Right atrium auricular region (tissue), 2 donors: ENCODE data around the gene HOXA7. TPM values are rescaled to one million over a fixed set of nuclear protein-coding genes. Genes with fewer than 3 reads are reported as not detected.

Experiments used
- DNase-seq: peaks from one replicate; pipeline ENCODE4 v3.0.0-alpha.2; 2019; ENCODE audit warnings: low spot score
- H3K27ac ChIP-seq, 2 donors: fragments of 200-600 bp; sonication (generic); 1 replicate in 1 of 2; 2 replicates in 1 of 2; pipeline ENCODE4 v1.5.1; 2016 to 2019
- H3K27me3 ChIP-seq, 2 donors: fragments of 200-600 bp; sonication (generic); one replicate each; pipeline versions ENCODE4 v1.5.1 to v1.6.0; 2017 to 2019
- H3K36me3 ChIP-seq: fragments of 200-600 bp; sonication (generic); one replicate; pipeline ENCODE4 v1.5.1; 2016
- H3K4me1 ChIP-seq, 2 donors: fragments of 200-600 bp; sonication (generic); one replicate each; pipeline versions ENCODE4 v1.5.1 to v1.6.0; 2017 to 2019
- H3K4me3 ChIP-seq, 2 donors: fragments of 200-600 bp; sonication (generic); 1 replicate in 1 of 2; 2 replicates in 1 of 2; pipeline ENCODE4 v1.5.1; 2017 to 2019; ENCODE audit warnings: mild to moderate bottlenecking in 1 of 2, moderate library complexity in 1 of 2
- H3K9me3 ChIP-seq, 2 donors: fragments of 200-600 bp; sonication (generic); one replicate each; pipeline ENCODE4 v1.5.1; 2019
- total RNA-seq, 2 donors: library from RNA; depleted of rRNA; stranded (reverse); fragments of >200 nt; gene quantifications; one replicate each; pipeline ENCODE4 v1.1.0, GENCODE V29; 2016
- TF ChIP-seq, protein P1 (sequence below), 2 donors: fragments of 200-600 bp; sonication (generic); IDR thresholded peaks; one replicate each; pipeline ENCODE4 v1.5.1; 2019; ENCODE audit warnings: antibody characterized with exemption in 2 of 2

The HOXA7 gene
- total RNA-seq, 2 donors from 2014 or later = not detected

DNA sequence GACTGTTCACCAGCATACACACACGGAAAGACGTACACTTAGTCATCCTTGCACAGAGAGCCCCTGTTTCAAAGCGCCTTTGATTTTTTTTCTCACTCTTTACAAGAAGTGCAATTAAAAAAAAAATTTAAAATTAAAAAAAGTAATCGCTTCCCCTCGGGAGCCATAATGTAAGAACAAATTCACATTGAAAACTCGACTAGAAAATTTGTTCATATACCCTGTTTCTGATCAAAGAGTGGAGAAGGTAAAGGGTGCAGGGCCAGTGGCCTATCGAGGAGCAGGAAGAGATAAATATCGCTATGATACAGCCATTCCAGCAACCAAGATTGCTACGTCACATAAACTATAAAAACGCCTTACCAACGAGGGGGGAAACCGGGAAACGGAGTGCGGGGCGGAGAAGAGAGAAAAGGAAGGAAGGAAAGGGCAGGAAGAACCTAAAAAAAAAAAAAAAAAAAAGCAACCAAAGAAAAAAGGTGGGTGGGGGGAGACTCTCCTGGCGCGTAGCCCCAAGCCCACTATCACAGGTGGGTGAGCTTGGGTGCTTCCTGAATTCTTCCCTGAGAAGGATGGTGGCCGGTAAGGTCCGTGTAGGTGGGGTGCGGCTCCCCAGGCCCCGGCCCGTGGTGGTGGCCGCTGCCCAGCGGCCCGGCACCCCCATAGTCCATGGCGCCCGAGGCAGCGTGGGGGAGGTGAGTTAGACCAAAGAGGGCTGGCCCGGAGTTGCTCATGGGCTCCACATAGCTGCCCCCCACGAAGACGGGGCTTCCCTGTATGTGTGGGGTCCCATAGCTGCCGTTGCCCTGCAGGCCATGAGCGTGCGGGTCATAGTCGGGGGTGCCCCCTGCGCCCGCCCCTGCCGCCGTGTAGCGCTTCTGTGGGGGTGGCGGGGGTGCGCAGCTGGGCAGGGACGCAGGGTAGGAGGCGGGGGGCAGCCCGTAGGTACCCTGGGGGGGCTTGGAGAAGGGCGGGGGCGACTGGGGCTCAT lies 48.8 kb downstream of the HOXA7 start:
- H3K9me3 ChIP-seq = no peaks in the 10 kb centered on the region
- H3K36me3 ChIP-seq = no peaks in the 10 kb centered on the region
- peak overlapping the region; percentile 12 to 38 for H3K4me3 ChIP-seq
- H3K27me3 ChIP-seq = peaks cover 10 to 38% of the 10 kb centered on the region in 2 donors
- H3K4me1 ChIP-seq = peaks cover 0 to 10% of the 10 kb centered on the region in 2 donors
- peak; percentile 32 for DNase-seq
- peak overlapping the region; percentile 66 to 71 for H3K27ac ChIP-seq
- TF ChIP-seq, protein P1, sequence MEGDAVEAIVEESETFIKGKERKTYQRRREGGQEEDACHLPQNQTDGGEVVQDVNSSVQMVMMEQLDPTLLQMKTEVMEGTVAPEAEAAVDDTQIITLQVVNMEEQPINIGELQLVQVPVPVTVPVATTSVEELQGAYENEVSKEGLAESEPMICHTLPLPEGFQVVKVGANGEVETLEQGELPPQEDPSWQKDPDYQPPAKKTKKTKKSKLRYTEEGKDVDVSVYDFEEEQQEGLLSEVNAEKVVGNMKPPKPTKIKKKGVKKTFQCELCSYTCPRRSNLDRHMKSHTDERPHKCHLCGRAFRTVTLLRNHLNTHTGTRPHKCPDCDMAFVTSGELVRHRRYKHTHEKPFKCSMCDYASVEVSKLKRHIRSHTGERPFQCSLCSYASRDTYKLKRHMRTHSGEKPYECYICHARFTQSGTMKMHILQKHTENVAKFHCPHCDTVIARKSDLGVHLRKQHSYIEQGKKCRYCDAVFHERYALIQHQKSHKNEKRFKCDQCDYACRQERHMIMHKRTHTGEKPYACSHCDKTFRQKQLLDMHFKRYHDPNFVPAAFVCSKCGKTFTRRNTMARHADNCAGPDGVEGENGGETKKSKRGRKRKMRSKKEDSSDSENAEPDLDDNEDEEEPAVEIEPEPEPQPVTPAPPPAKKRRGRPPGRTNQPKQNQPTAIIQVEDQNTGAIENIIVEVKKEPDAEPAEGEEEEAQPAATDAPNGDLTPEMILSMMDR (IDR thresholded peaks at IDR 0.05) = no peak

DNA sequence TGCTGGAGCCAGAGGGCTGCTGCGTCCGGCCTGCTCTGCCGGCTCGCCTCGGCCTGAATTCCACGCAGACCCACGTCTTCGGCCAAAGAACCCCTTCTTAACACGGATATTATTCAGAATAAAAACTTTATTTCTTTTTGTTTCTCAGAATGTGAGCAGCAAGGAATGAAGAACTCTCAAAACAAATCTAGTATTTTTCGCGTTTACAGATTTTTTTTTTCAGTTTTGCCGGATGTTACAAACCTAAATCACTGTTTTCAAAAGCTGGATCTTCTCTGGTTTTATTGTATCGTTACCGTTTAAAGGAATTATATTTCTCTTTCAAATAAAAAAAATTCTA lies 49.6 kb downstream of the HOXA7 start:
- Histone ChIP-seq H3K4me3 (peak overlapping the region in 1 of 2 donors; percentile 35), H3K9me3 (no peaks in the 10 kb centered on the region), H3K4me1 (peaks cover 0 to 18% of the 10 kb centered on the region in 2 donors), H3K36me3 (no peaks in the 10 kb centered on the region), H3K27ac (peak overlapping the region; percentile 37 to 63), H3K27me3 (peaks cover 13 to 46% of the 10 kb centered on the region in 2 donors)
- TF ChIP-seq, protein P1 (IDR thresholded peaks at IDR 0.05) = no peak
- no peak for DNase-seq

DNA sequence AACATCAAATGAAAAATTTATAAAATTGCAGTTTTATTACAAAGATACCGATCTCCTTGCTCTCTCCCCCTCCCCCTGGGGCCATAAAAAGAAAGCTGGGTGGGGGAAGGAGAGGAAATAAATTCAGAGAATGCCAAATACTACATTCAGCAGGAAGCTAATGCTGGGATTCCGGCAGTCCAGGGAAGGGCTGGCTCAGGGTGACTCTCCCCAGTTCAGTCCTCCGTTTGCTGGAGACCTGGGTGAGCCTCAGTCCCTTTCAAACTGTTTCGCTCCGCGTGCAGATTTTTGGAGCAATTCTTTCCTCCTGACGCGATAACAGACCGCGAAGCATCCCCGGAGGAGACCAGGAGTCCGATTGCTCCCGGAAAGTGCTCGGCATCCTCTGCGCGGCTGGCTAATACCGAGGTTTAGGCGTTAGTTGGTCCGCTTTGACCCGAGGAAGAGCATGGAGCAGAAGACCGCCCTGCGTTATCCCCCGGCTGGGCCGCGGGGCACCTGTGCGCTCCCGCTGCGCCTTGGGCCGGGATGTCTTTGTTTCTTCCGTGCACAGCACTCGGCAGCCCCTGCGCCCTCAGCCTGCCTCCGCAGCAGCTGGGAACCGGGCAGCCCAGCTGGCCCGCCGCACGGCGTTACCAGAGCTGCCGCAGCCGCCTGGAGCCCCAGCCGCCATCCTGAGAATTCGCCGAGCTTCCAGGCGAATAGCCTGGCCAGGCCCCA lies 50.1 kb downstream of the HOXA7 start:
- peaks cover 0 to 22% of the 10 kb centered on the region in 2 donors for H3K4me1 ChIP-seq
- no peaks in the 10 kb centered on the region for H3K36me3 ChIP-seq
- DNase-seq = no peak
- H3K27me3 ChIP-seq = peaks cover 13 to 50% of the 10 kb centered on the region in 2 donors
- H3K4me3 ChIP-seq = peak overlapping the region; percentile 2 to 35
- H3K9me3 ChIP-seq = no peaks in the 10 kb centered on the region
- TF ChIP-seq, protein P1 (IDR thresholded peaks at IDR 0.05) = no peak
- peak overlapping the region; percentile 37 to 63 for H3K27ac ChIP-seq

DNA sequence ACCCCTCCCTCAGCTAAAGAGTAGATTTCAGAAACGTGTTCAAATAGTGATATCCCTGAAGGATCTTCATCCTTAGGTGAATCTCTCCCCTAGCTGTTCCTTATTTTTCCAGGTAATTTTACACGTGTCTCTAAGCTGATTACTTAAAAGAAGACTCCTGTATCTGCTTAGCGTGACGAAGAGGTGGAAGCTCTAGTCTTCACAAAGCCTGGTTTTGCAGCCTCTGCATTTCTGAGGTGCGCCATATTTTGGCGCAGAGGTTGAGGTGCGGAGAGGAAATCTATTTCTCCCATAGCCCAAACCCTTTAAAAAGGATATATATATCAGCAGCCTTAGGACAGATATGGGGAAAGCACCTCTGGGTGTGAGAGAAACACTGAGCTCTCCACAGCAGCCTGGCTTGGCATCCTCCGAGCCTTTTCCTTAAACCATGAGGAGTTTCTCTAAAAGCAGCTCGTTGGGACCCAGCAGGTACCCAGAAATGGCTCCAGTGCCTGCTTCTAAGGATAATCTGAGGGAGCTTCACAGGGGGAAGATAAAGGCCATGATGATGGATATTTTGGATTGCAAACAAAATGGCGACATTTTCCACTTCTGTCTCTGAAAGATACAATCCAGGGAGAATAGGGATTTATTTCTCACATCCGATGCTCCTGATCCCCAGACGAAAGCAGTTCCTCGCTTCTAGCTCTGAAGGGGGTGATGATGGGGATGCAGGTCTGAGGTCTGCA lies 51.0 kb downstream of the HOXA7 start:
- no peak overlapping the region for H3K4me3 ChIP-seq
- H3K9me3 ChIP-seq = no peaks in the 10 kb centered on the region
- no peaks in the 10 kb centered on the region for H3K36me3 ChIP-seq
- peaks cover 13 to 52% of the 10 kb centered on the region in 2 donors for H3K27me3 ChIP-seq
- DNase-seq = no peak
- H3K27ac ChIP-seq = no peak overlapping the region
- H3K4me1 ChIP-seq = peaks cover 0 to 27% of the 10 kb centered on the region in 2 donors
- TF ChIP-seq, protein P1 (IDR thresholded peaks at IDR 0.05) = no peak

DNA sequence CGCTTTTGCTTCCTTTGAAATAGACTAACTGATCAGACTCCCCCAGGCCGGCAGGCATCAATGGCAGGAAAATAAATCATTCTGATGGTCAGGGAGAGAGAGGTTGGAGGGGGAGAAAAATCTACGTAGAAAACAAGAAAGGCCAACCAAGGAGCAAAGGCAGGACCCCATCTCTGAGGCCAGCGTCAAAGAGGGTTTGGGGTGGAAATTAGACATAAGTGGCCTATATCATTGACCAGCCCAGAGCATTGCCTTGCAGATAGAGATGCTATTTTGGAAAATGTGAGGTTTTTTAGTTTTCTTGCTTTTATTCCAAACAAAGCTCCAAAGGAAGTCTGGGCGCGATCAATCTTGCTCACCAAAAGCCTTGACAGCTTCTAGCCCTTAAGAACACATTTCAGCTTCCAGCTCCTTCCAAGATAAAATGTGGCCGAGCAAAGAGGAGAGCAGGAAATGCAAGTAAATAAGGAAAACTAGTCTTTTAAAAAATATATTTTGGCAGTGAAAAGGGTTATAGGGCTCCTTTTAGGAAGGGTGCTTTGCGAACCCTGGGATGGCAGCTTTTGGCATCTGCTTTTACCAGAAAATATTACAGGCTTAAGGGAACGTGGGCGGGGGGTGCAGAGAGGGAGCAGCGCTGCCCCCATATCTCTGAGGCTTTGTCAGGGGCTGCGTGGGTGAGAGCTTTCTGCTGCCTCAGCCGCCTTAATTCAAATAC lies 52.0 kb downstream of the HOXA7 start:
- peaks cover 0 to 25% of the 10 kb centered on the region in 2 donors for H3K4me1 ChIP-seq
- TF ChIP-seq, protein P1 (IDR thresholded peaks at IDR 0.05) = no peak
- no peak overlapping the region for H3K4me3 ChIP-seq
- H3K36me3 ChIP-seq = no peaks in the 10 kb centered on the region
- no peak overlapping the region for H3K27ac ChIP-seq
- no peak for DNase-seq
- H3K9me3 ChIP-seq = no peaks in the 10 kb centered on the region
- H3K27me3 ChIP-seq = peaks cover 15 to 59% of the 10 kb centered on the region in 2 donors
